Measurements from ENCODE around the gene FAM219B.
"Not testable (repeated sequence)": the region's sequence is repeated elsewhere in the genome, so short reads cannot be mapped to it uniquely, and the experiment has no call there.

Gene FAM219B

DNA sequence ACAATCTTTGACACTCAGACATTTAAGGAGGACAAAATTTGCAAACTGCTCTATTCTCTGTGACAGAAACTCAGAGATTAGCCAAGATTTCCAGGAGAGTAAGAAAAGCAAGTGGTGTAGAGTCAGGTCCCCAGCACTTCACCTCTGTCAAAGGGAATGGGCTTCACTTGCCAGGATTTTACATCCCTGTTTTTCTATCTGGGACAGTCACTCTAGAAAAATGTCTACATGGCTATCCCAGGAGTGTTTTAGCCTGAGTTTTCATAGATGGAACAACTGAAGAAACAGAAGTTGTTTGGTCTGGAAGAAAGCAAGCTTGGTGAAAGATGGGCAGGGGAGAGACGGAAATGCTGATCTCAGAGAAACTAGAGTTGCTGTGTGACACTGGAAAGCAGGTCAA, 3.0 kb downstream of the FAM219B start:
- DNase-seq (ENCODE audit: low read depth): no peak

DNA sequence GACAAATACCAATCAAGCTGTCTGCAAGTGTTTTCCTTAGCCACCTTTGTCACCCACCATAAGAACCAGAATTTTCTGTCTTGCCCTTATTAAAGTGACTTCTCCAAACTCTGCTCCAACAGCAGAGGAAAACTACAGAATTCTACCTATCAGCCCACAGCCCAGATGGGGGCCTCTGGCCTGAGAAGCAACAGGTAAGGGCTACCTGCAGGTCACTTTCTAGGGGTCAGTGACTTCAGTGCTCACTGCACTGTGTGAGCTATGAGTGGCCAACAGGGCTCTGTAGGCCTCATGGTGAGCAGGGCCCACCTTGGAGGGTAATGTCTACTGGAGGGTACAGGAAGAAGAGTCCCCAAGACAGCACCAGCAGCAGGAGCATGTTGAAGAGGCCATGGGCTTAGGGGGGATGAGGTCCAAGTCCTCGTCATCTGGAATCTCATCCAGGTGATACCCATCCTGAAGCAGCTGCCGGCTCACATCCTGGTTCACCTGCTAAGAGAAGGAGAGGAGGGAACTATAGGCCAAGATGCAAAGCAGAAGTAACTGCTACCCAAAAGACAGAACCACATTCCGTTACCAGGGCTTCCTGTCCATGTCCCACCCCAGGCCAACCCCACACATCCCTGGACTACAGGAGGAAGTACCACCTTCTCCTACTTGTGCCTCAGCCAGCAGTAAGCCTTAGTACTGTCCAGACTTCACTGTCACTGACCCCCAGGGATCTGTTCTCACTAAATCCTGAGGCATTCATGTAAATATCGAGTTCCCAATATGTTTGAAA, 4.2 kb downstream of the FAM219B start:
- no peak for DNase-seq (ENCODE audit: low read depth)

DNA sequence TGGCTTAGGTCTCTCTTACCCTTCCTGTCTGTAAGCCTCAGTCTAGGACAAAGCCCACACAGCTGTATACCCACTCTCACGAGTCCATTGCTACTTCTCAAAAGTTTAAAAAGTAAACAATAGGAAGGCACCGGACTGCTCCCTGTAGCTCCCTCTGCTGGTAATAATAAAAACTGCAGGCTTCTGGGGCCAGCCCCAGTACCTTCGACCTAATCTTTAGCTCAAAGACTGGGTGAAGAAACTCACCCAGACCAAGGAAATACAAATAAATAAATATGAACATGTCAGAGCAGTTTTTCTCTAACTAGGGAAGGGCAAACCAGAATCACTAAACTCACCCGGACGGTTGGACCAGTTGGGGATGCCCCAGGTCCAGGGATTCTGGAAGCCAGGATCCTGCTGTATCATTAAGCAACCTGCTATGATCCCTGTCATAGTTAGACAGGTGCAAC, 5.0 kb downstream of the FAM219B start:
- DNase-seq (ENCODE audit: low read depth): peak; percentile 63

DNA sequence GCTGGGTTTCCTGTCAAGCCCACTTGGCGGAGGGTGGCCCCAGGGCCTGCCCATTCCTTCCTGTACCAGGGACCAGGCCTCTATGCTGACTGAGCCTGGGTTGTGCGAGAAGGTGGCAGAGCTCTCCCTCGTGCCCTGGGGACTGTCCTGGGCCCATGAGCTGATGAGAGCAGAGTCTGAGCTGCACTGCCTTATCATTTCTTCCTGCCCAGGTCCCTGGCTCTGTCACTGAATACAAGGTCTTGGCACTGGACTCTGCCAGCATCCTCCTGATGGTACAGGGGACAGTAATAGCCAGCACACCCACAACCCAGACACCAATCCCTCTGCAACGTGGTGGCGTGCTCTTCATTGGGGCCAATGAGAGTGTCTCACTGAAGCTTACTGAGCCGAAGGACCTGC, 9.3 kb downstream of the FAM219B start:
- no peak for DNase-seq (ENCODE audit: low read depth)

DNA sequence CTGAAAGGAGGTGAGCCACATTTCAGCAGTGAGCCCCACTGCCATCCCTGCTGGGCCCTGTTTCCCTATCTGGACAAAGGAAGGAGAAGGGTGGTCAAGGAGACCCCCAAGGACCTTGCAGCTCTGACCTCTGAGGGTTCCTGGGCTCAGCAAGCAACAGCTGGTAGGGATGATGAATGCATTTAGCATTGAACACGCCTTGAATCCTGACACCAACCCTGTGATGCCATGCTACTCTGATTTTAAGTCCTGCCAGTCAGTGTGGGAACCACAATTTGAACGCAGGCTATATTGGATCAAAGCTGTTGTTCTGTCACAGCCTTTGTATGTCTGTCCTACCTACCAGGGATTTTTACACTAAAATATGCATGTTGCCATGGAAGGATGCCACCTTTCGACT, 10.3 kb downstream of the FAM219B start:
- DNase-seq (ENCODE audit: low read depth): no peak

DNA sequence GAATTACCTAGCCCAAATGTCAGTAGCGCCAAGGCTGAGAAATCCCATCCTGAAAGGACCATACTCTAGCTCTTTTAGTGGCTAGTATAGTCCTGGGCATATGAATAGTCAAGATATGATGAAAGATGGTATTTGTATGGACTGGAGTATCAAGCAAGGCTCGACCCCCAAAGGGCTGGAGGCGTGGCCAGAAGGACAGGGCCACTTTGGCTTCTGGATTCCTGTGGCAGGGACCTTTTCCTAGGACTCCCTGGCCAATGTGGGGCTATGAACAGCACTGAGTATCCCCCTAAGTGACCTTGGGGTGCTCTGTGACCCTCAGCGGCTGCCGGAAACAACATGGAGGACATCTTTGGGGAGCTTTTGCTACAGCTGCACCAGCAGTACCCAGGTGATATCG, 10.8 kb downstream of the FAM219B start:
- DNase-seq (ENCODE audit: low read depth): no peak

DNA sequence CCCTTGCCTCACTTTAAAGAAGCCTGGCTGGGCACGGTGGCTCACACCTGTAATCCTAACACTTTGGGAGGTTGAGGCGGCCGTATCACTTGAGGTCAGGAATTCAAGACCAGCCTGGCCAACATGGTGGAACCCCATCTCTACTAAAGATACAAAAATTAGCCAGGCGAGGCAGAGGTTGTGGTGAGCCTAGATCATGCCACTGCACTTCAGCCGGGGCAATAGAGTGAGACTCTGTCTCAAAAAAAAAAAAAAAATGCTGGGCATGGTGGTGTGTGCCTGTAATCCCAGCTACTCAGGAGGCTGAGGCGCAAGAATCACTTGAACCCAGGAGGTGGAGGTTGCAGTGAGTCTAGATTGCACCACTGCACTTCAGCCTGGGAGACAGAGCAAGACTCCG, 12.3 kb downstream of the FAM219B start:
- not testable (repeated sequence) for DNase-seq (ENCODE audit: low read depth)

DNA sequence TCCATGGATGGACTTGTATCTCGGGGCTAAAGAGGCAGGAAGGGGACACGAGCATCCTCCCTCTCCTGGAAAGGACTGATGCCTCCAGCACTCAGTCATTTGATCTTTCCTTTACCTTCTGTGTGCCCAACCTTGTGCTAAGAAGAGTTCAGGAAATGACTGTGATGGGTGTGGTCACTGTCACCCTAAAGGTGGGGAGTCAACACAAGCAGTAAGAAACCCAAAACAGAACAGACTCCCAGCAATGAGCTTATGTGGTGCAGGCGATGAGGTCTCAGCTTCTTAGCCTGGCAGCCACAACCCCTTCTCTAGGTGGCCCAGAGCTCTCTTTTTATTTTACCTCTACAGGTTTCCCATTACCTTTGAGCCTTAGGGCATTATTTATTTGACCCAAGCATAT, 13.0 kb downstream of the FAM219B start:
- DNase-seq (ENCODE audit: low read depth): no peak

DNA sequence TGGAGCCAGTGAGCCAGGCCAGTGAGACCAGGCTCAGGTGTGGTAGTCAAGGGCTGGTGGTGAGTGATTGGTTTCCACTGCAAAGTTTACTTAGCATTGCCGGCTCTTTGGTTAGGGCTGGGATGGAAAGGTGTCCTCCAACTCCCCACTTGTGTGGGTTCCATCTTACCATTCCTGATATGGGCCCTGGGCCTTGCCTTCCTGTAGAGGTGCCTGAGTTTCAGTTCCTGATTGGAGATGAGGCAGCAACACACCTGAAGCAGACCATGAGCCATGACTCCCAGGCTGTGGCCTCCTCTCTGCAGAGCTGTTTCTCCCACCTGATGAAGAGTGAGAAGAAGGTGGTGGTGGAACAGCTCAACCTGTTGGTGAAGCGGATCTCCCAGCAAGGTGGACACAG, 13.7 kb downstream of the FAM219B start:
- no peak for DNase-seq (ENCODE audit: low read depth)

DNA sequence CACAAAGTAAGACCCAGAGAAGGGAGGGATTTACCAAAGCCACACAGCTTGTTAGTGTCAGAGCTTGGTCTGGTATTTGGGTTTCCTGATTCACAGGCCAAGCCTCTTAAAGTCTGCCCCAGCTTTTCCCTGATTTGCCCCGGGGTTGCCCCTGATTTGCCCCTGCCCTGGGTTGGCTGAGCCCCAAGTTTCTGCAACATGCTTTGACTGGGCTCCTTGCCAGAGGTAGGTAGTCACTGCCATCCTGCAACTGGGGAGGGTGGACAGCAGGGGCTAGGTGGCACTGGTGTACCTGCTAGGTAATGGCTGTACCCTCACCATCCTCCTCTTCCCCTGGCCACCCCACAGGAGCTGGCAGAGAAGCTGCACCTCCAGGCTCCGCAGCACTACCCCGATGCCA, 14.3 kb downstream of the FAM219B start:
- DNase-seq (ENCODE audit: low read depth): no peak

DNA sequence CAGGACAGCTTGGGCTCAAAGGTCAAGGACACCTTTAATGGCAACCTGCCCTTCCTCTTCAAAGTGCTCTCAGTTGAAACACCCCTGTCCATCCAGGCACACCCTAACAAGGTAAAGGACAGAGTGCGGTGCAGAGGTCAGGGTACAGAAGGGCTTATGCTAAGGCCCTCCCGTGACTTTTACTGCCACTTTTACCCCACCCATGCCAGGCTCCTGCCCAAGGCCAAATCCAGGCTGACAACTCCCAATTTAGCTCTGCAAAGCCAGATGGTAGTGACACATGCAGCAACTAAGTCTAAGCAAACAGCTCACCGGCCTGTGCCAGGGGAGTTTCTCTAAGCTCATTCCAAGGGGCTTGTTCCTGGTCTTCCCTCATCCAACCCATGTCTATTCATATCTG, 15.2 kb downstream of the FAM219B start:
- no peak for DNase-seq (ENCODE audit: low read depth)

DNA sequence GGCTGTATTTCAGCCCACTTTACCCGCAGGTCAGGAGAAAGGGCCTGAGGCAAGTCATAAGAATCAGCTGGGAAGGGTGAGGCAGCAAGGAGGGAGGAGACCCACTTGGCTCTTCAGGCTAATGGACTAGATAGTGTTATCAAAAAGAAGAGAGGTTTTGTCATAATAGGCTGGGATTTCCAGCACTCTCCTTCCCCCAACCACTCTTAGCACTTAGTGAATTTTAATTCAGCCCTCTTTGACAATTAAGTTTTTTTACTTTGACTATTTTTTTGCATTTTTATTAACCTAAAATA, 16.0 kb downstream of the FAM219B start:
- DNase-seq (ENCODE audit: low read depth): no peak

DNA sequence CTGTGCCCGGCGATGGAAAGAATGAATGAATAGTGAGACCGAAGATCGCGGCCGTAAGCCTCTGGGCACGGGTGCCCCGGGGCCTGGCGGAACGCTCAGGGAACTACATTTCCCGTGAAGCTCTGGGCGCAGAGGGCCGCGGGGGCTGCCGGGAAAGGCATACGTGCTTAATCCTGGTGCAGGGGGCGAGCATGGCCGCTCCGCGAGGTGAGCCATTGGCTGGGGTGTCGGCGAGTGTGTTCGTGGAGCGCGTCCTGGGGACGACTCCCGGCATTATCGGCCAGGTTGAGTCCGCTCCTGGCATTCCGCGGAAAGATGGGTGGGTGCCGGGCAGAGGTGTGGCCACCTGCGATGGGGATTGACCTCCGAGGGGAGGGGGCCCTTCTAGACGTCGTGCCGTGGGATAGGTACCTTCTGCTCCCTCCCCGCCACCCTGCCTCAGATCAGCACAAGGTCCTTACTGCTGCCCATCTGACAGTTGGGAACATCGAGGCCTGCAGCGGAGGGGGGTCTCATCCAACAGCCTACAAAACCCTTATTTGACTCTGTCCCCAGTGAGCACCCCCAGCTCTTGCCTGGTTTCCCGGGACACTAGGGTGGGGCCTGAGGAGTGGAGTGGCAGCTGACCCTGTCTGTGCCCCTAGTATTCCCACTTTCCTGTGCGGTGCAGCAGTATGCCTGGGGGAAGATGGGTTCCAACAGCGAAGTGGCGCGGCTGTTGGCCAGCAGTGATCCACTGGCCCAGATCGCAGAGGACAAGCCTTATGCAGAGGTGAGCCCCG, 16.6 kb downstream of the FAM219B start, which contains the start of gene MPI:
TSS of gene MPI (plus strand) at position 160 of the 782 bp plus-strand sequence. CDS start at position 192, 32 bp downstream.
- DNase-seq (ENCODE audit: low read depth): no peak

DNA sequence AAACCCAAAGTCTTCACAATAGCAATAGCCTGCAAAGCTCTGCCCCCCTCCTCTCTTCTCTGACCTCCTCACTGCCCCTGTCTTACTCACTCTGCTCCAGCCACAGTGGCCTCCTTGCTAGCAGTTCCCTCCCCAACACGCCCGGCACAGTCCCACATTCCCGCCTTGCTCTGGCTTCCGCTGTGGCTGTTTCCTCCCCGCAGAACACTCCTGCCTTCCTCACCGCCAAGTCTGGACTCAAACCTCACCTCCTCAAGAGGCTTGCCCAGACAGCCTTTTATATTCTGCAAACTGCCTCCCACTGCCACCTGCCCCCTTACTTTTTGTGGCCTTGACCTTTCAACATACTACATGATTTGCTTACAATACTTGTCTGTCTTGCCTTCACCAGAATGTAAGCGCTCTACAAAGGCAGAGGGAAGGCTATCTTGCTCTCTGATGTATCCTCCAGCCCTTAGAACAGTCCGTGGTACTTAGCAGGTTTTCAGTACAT, 17.2 kb downstream of the FAM219B start:
- DNase-seq (ENCODE audit: low read depth): no peak

DNA sequence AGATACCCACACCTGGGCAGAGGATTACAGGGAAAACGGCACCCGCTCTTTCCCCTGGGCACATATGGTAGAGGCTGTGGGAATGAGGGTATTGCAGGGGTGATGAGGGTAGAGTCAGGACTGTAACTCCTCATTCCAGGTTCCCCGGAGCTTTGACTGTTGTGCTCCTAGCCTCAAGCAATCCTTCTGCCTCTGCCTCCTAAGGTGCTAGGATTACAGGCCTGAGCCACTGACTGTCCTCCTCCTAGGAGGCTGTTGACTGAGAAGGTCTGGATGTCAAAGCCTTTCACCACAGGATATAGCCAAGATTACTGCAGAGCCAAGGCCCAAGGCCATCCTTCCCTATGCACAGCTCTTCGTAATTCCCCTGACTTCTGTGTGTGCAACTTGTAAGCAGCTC, 17.9 kb downstream of the FAM219B start:
- no peak for DNase-seq (ENCODE audit: low read depth)

DNA sequence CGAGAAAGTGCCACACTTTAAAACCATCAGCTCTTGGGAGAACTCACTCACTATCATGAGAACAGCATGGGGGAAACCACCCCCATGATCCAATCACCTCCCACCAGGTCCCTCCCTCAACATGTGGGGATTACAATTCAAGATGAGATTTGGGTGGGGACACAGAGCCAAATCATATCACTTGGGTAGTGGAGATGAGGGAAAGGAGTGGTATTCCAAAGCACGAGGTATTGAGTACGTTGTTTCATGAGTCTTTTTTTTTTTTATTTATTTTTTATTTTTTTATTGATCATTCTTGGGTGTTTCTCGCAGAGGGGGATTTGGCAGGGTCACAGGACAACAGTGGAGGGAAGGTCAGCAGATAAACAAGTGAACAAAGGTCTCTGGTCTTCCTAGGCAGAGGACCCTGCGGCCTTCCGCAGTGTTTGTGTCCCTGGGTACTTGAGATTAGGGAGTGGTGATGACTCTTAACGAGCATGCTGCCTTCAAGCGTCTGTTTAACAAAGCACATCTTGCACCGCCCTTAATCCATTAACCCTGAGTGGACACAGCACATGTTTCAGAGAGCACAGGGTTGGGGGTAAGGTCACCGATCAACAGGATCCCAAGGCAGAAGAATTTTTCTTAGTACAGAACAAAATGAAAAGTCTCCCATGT, 19.0 kb downstream of the FAM219B start:
- DNase-seq (ENCODE audit: low read depth): not testable (repeated sequence)

DNA sequence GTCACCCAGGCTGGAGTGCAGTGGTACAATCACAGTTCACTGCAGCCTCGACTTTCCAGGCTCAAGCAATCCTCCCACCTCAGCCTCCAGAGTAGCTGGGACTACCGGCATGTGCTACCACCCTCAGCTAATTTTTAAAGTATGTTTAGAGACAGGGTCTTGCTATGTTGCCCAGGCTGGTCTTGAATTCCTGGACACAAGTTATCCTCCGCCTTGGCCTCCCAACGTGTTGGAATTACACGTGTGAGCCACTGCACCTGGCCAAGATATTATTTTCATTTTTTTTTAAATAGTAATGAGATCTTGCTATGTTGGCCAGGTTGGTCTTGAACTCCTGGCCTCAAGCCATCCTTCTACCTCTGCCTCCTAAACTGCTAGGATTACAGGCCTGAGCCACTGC, 21.2 kb downstream of the FAM219B start:
- no peak for DNase-seq (ENCODE audit: low read depth)

DNA sequence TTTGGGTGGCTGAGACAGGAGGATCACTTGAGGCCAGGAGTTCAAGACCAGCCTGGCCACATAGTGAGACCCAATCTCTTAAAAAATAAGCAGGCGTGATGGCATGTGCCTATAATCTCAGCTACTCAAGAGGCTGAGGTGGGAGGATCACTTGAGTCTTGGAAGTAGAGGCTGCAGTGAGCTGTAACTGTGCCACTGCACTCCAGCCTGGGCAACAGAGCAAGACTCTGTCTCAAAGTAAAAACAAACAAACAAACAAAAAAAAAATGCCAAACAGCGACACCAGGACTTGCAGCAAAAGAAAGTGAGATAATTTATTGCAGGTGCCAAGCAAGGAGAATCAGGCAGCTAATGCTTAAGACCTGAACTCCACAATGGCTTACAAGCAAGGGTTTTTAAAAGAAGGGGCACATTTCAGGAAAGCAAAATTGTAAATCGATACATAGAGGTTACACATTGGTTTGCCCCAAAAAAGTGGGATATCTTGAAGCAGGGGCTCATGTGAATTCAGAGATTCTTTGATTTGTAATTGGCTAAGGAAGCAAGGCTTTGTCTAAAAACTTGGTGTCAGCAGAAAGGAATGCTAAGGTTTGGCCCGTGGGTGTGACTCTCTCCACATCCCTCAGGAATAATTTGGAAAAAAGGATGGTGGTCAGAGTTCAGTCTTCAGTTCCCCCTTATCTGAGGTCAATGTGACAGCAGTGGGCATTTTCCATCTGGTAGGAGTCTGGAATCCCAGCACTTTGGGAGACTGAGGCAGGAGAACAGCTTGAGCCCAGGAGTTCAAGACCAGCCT, 22.0 kb downstream of the FAM219B start:
- no peak for DNase-seq (ENCODE audit: low read depth)

DNA sequence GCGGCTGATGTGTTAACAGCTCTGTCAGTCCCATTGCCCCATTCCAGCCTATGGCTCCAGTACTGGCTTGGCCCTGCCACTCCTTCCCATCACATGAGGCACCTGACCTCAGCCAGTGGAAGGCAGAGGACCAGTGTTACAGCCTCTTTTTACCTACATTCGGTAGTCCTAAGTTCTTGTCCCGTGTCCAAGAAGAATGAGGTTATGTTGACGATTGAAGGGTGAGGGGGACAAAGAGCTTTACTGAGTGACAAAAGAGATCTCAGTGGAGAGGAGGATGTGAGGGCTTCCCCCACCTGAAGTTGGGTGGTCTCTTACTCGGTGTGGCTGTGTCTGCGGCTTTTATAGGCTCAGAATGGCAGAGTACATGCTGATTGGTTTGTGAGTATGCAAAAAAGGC, 24.1 kb downstream of the FAM219B start:
- no peak for DNase-seq (ENCODE audit: low read depth)

DNA sequence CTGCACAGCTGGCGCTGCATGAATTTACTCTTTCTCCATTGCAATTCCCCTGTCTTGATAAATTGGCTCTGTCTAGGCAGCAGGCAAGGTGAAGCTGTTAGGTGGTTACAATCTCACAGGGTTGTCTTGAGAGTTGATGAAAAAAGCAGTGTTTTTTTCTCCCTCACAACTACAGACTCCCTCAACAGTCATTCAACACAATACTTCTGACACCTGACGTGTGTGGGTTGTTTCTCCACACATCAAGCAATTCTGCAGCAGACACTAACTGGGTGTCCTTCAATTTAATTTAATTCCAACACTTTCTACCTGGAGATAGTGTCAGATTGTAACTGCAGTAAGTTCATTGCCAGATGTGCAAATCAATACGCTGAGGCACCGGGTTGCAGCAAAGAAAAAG, 28.4 kb downstream of the FAM219B start:
- no peak for DNase-seq (ENCODE audit: low read depth)

DNA sequence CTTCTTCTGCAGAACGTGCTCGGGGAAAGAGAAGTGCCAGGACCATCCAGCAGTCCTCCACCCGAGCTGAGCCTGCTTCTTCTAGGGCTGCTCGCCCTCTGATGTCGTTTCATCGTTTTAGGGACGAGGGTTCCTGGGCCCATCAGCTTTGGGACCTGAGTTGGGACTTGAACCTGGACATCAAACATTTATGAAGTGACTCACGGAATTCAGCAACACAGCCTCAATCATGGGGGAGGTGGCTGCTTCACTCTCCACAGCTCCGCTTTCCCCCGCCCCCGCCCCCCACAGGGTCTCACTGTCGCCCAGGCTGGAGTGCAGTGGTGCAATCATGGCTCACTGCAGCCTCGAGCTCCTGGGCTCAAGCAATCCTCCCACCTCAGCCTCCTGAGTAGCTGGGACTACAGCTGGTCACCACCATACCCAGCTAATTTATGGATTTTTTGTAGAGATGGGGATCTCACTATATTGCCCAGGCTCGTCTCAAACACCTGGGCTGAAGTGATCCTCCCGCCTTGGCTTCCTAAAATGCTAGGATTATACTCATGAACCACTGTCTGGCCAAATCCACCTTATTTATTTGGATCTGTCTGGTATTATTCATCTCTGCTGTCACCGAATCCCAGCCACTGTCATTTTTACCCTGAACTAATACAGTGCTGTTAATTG, 32.8 kb downstream of the FAM219B start:
- DNase-seq (ENCODE audit: low read depth): no peak

All from CMK (cell line).